HCT116 (cell line): ENCODE data around the gene GPC1.

Source experiments
- ATF3 ChIP-seq: IDR thresholded peaks from 2 replicates; pipeline ENCODE4 v1.6.1; 2012
- CTCF ChIP-seq, 3 experiments: fragments of 200-600 bp in 1 of 3; sonication (generic) in 1 of 3; IDR thresholded peaks in 2 of 3; conservative IDR thresholded peaks in 1 of 3; 2 replicates each; pipeline ENCODE4 v1.5.1; 2012 to 2017; ENCODE audit warnings: low read depth in 2 of 3, low read length in 2 of 3, antibody characterized with exemption in 1 of 3, borderline replicate concordance in 1 of 3, control low read depth in 1 of 3, mild to moderate bottlenecking in 1 of 3, mixed read lengths in 1 of 3, mixed run types in 1 of 3, moderate library complexity in 1 of 3; ENCODE audit not compliant: insufficient read depth in 1 of 3
- EGR1 ChIP-seq: IDR thresholded peaks from 2 replicates; pipeline ENCODE4 v1.6.1; 2012; ENCODE audit warnings: low read depth
- ELF1 ChIP-seq: IDR thresholded peaks from 2 replicates; pipeline ENCODE4 v1.6.1; 2012; ENCODE audit warnings: low read depth, borderline replicate concordance
- POLR2A ChIP-seq: IDR thresholded peaks from 2 replicates; pipeline ENCODE4 v1.7.0; 2011; ENCODE audit warnings: borderline replicate concordance; ENCODE audit not compliant: insufficient read depth, insufficient read length; ENCODE audit errors: extremely low read depth
- RAD21 ChIP-seq: IDR thresholded peaks from 2 replicates; pipeline ENCODE4 v1.6.1; 2012; ENCODE audit warnings: low read depth, mild to moderate bottlenecking
- SIN3A ChIP-seq: IDR thresholded peaks from 2 replicates; pipeline ENCODE4 v1.6.1; 2012; ENCODE audit warnings: low read depth

GRCh38 chr2:240410004-240410403 is 25.5 kb upstream of the GPC1 start:
- TF ChIP-seq ATF3 (no peak), CTCF (IDR thresholded peaks at IDR 0.05 in 2 of 3, conservative IDR thresholded peaks at IDR 0.05 in 1 of 3; ENCODE audit: borderline replicate concordance in 1 of 3, insufficient read depth in 1 of 3, low read depth in 2 of 3, low read length in 2 of 3) (no peak), ELF1 (no peak), POLR2A (no peak), RAD21 (no peak), SIN3A (no peak), EGR1 (no peak)
